Astrocyte (in vitro differentiated cells and primary cell): Measurements from ENCODE around the gene CABCOCO1.

ENCODE experiments used
- CTCF ChIP-seq: IDR thresholded peaks from 2 replicates; pipeline ENCODE4 v1.5.1; 2011; ENCODE audit warnings: low read depth, mild to moderate bottlenecking, inconsistent platforms, low read length, moderate library complexity; ENCODE audit not compliant: insufficient read depth
- EZH2 ChIP-seq: IDR thresholded peaks from 2 replicates; pipeline ENCODE4 v1.6.1; 2012; ENCODE audit warnings: mild to moderate bottlenecking, low read length, inconsistent platforms; ENCODE audit not compliant: insufficient read depth

GRCh38 chr10:61702584-61702983, 39.9 kb downstream of the CABCOCO1 start:
- TF ChIP-seq CTCF = no peak
- no peak for TF ChIP-seq EZH2
